Transverse colon (tissue), 3 donors: ENCODE measurements around the gene MYO7B.
"Not testable (repeated sequence)": the region's sequence is repeated elsewhere in the genome, so short reads cannot be mapped to it uniquely, and the experiment has no call there.

Experiments used
- CTCF ChIP-seq, 5 experiments: fragments of 200-600 bp in 3 of 5; fragments of 450-650 bp in 2 of 5; sonication (generic) in 3 of 5; IDR thresholded peaks; 1 replicate in 2 of 5; 2 replicates in 3 of 5; pipeline ENCODE4 v1.5.1; 2016 to 2017; ENCODE audit warnings: antibody characterized with exemption in 5 of 5, inconsistent platforms in 3 of 5, mild to moderate bottlenecking in 2 of 5, moderate library complexity in 1 of 5
- EP300 ChIP-seq: sonication (generic); formaldehyde crosslinking; IDR thresholded peaks from one replicate; pipeline ENCODE4 v1.6.1; 2017; ENCODE audit warnings: antibody characterized with exemption, low read depth
- POLR2A ChIP-seq: fragments of 450-650 bp; IDR thresholded peaks from one replicate; pipeline ENCODE4 v1.6.1; 2016; ENCODE audit warnings: antibody characterized with exemption, mild to moderate bottlenecking, moderate library complexity

GRCh38 chr2:127529416-127529815 lies 6.1 kb upstream of the MYO7B start:
- not testable (repeated sequence) for TF ChIP-seq EP300; POLR2A; CTCF (IDR thresholded peaks at IDR 0.05)
